ENCODE results near the gene CLEC2L. TPM values are rescaled to one million over a fixed set of nuclear protein-coding genes. Genes with fewer than 3 reads are reported as not detected.

Gene CLEC2L
- total and polyA plus RNA-seq, 2 donors (not counting 1 experiment from before 2014, with no cell fraction given): not detected

- no peak for DNase-seq (ENCODE audit: low read depth in 2 of 2)
- H3K4me3 ChIP-seq (replicated peaks in 1 of 4; ENCODE audit: control extremely low read depth in 1 of 4, insufficient read depth in 1 of 4, low read depth in 3 of 4, low read length in 4 of 4): no peak overlapping the region
- H3K79me2 ChIP-seq (ENCODE audit: control insufficient read depth, insufficient read depth, low read length): no peaks in the 10 kb centered on the region
- H3K27ac ChIP-seq (ENCODE audit: insufficient read depth, low read length): no peak overlapping the region
- peaks cover 3% of the 10 kb centered on the region for H3K4me1 ChIP-seq (ENCODE audit: control insufficient read depth, extremely low read depth, insufficient read depth, low read length)
- H3K9me3 ChIP-seq (ENCODE audit: control insufficient read depth, insufficient read depth, low read depth, low read length): no peaks in the 10 kb centered on the region
- H3K27me3 ChIP-seq (ENCODE audit: control insufficient read depth, insufficient read depth, low read length): peaks cover 21% of the 10 kb centered on the region
- H3K4me2 ChIP-seq (ENCODE audit: extremely low read depth, insufficient read depth, low read length): no peak overlapping the region
- H2AFZ ChIP-seq (ENCODE audit: low read length): no peak overlapping the region
- H3K36me3 ChIP-seq (ENCODE audit: control insufficient read depth, insufficient read depth, low read length): no peaks in the 10 kb centered on the region
- H3K9ac ChIP-seq (ENCODE audit: insufficient read depth, low read length): no peak overlapping the region
- TF ChIP-seq EZH2 (IDR thresholded peaks at IDR 0.05; ENCODE audit: low read length, missing control alignments) (no peak), CTCF (conservative IDR thresholded peaks at IDR 0.05 in 1 of 2, IDR thresholded peaks at IDR 0.05 in 1 of 2; ENCODE audit: low read depth in 1 of 2, low read length in 2 of 2) (no peak)
- no peaks in the 10 kb centered on the region for H4K20me1 ChIP-seq (ENCODE audit: control insufficient read depth, extremely low read depth, insufficient read depth, low read length)
These were observed 2.3 kb downstream of the CLEC2L start for GRCh38 chr7:139525750-139526149.

GRCh38 chr7:139526578-139527544, 3.4 kb downstream of the CLEC2L start:
- no peaks in the 10 kb centered on the region for H4K20me1 ChIP-seq (ENCODE audit: control insufficient read depth, extremely low read depth, insufficient read depth, low read length)
- no peak overlapping the region for H3K27ac ChIP-seq (ENCODE audit: insufficient read depth, low read length)
- no peak overlapping the region for H3K4me3 ChIP-seq (replicated peaks in 1 of 4; ENCODE audit: control extremely low read depth in 1 of 4, insufficient read depth in 1 of 4, low read depth in 3 of 4, low read length in 4 of 4)
- H2AFZ ChIP-seq (ENCODE audit: low read length): no peak overlapping the region
- no peak overlapping the region for H3K9ac ChIP-seq (ENCODE audit: insufficient read depth, low read length)
- H3K9me3 ChIP-seq (ENCODE audit: control insufficient read depth, insufficient read depth, low read depth, low read length): no peaks in the 10 kb centered on the region
- peak; percentile 82 to 96 for DNase-seq (ENCODE audit: low read depth in 2 of 2)
- no peaks in the 10 kb centered on the region for H3K36me3 ChIP-seq (ENCODE audit: control insufficient read depth, insufficient read depth, low read length)
- no peaks in the 10 kb centered on the region for H3K79me2 ChIP-seq (ENCODE audit: control insufficient read depth, insufficient read depth, low read length)
- peak overlapping the region; percentile 56 for H3K4me2 ChIP-seq (ENCODE audit: extremely low read depth, insufficient read depth, low read length)
- H3K4me1 ChIP-seq (ENCODE audit: control insufficient read depth, extremely low read depth, insufficient read depth, low read length): peaks cover 3% of the 10 kb centered on the region
- peaks cover 19% of the 10 kb centered on the region for H3K27me3 ChIP-seq (ENCODE audit: control insufficient read depth, insufficient read depth, low read length)
- TF ChIP-seq CTCF (conservative IDR thresholded peaks at IDR 0.05 in 1 of 2, IDR thresholded peaks at IDR 0.05 in 1 of 2; ENCODE audit: low read depth in 1 of 2, low read length in 2 of 2) (no peak), EZH2 (IDR thresholded peaks at IDR 0.05; ENCODE audit: low read length, missing control alignments) (no peak)

GRCh38 chr7:139531094-139531493, 7.6 kb downstream of the CLEC2L start:
- no peaks in the 10 kb centered on the region for H3K36me3 ChIP-seq (ENCODE audit: control insufficient read depth, insufficient read depth, low read length)
- TF ChIP-seq CTCF (conservative IDR thresholded peaks at IDR 0.05 in 1 of 2, IDR thresholded peaks at IDR 0.05 in 1 of 2; ENCODE audit: low read depth in 1 of 2, low read length in 2 of 2): no peak
- TF ChIP-seq EZH2 (IDR thresholded peaks at IDR 0.05; ENCODE audit: low read length, missing control alignments): no peak
- no peak overlapping the region for H3K4me2 ChIP-seq (ENCODE audit: extremely low read depth, insufficient read depth, low read length)
- H4K20me1 ChIP-seq (ENCODE audit: control insufficient read depth, extremely low read depth, insufficient read depth, low read length): no peaks in the 10 kb centered on the region
- H3K9me3 ChIP-seq (ENCODE audit: control insufficient read depth, insufficient read depth, low read depth, low read length): no peaks in the 10 kb centered on the region
- H3K4me3 ChIP-seq (replicated peaks in 1 of 4; ENCODE audit: control extremely low read depth in 1 of 4, insufficient read depth in 1 of 4, low read depth in 3 of 4, low read length in 4 of 4): no peak overlapping the region
- peaks cover 3% of the 10 kb centered on the region for H3K4me1 ChIP-seq (ENCODE audit: control insufficient read depth, extremely low read depth, insufficient read depth, low read length)
- no peak overlapping the region for H3K9ac ChIP-seq (ENCODE audit: insufficient read depth, low read length)
- H3K79me2 ChIP-seq (ENCODE audit: control insufficient read depth, insufficient read depth, low read length): no peaks in the 10 kb centered on the region
- H2AFZ ChIP-seq (ENCODE audit: low read length): no peak overlapping the region
- H3K27me3 ChIP-seq (ENCODE audit: control insufficient read depth, insufficient read depth, low read length): peaks cover 9% of the 10 kb centered on the region
- no peak overlapping the region for H3K27ac ChIP-seq (ENCODE audit: insufficient read depth, low read length)
- DNase-seq (ENCODE audit: low read depth in 2 of 2): no peak
